ENCODE data around the gene KCNJ12.
"Not testable (repeated sequence)": the region's sequence is repeated elsewhere in the genome, so short reads cannot be mapped to it uniquely, and the experiment has no call there.

- TF ChIP-seq CTCF, POLR2A (IDR thresholded peaks at IDR 0.05): not testable (repeated sequence)
Measured at GRCh38 chr17:21406616-21407404, 30.7 kb downstream of the KCNJ12 start.
